HFF-Myc (cell line): ENCODE results near the gene SGF29.
"Not testable (repeated sequence)": the region's sequence is repeated elsewhere in the genome, so short reads cannot be mapped to it uniquely, and the experiment has no call there.

Experiments
- DNase-seq: peaks from one replicate; pipeline ENCODE4 v3.0.0-alpha.2; 2011; ENCODE audit warnings: low read depth; ENCODE audit errors: extremely low read depth
- H3K4me3 ChIP-seq: replicated peaks from 2 replicates; pipeline ENCODE4 v1.5.1; 2011; ENCODE audit warnings: low read depth, mild to moderate bottlenecking, control low read depth, low read length
- CTCF ChIP-seq: IDR thresholded peaks from 2 replicates; pipeline ENCODE4 v1.5.1; 2012; ENCODE audit warnings: mild to moderate bottlenecking, low read depth, low read length, control low read depth; ENCODE audit errors: missing control alignments

The SGF29 gene

DNA sequence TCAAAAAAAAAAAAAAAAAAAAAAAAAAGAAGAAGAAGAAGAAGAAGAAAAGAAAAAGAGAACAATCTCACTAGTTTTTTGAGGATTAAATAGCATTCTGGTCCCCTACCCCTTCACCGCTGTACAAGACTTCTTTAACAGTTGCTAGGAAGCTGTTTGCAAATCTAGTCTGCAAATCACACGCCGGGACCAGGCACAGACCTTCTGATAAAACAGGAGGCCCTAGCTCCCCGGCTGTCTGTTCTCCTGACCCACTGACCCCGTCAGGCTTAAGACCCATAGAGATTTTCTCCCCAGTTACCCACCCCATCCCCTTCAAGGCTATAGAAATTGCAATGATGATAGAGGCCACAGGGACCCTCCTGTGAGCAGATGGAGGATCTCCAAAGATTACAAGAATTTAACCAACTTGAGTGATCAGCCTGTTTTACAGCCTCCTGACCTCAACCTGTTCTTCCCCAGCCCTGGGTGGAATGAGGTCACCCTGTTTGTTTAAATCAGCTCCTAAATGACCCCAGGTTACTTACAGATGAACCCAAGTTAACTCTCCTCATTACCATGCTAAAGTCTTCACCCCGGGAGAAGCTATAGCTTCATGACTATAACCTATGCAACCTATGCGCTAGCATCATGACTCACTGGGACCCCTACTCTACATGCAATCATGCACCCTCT is 67.9 kb downstream of the SGF29 start:
- no peak overlapping the region for H3K4me3 ChIP-seq
- DNase-seq: no peak
- no peak for TF ChIP-seq CTCF

GRCh38 chr16:28622532-28623171 is 68.9 kb downstream of the SGF29 start:
- H3K4me3 ChIP-seq, DNase-seq: not testable (repeated sequence)

- H3K4me3 ChIP-seq: peak overlapping the region; percentile 15; the same call in 1 of the 2 replicates
- no peak for DNase-seq
- no peak for TF ChIP-seq CTCF
These were observed 69.5 kb downstream of the SGF29 start for GRCh38 chr16:28623172-28623711.

DNA sequence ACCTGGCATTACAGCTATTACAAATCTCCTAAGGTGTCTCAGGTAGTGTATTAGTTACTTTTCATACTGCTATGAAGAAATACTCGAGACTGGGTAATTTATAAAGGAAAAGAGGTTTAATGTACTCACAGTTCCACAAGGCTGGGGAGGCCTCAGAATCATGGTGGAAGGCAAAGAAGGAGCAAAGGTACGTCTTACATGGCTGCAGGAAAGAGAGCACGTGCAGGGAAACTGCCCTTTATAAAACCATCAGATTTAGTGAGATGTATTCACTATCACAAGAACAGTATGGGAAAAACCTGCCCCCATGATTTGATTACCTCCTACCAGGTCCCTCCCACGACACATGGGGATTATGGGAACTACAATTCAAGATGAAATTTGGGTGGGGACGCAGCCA is 77.2 kb downstream of the SGF29 start:
- not testable (repeated sequence) for DNase-seq, H3K4me3 ChIP-seq

GRCh38 chr16:28636093-28636823 is 82.5 kb downstream of the SGF29 start:
- DNase-seq, H3K4me3 ChIP-seq: not testable (repeated sequence)

- not testable (repeated sequence) for H3K4me3 ChIP-seq, DNase-seq
These were observed 84.0 kb downstream of the SGF29 start, which contains the start of gene NPIPB8 for GRCh38 chr16:28637765-28638164. TSS of gene NPIPB8 (plus strand) at chr16:28638065. CDS start at chr16:28638361, 296 bp downstream.

- not testable (repeated sequence) for H3K4me3 ChIP-seq, DNase-seq
These were observed 84.6 kb downstream of the SGF29 start for GRCh38 chr16:28638359-28638758.

DNA sequence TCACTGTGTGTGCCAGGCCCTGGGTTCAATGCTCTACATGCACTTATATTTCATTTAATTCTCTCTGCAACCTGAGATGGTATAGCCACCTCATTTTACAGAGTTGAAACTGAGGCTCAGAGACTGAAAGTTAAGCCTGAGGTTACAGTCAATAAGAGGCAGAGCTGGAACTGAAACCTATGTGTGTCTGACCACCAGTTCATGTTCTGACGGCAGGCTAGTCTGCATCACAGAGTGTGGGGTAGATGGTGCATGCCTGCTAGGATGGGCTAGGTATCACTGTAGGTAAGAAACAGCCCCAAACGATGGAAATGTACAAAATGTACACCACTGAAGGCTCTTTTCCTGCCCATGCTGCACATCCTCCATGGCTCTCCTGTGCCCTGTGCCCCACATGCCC is 86.2 kb downstream of the SGF29 start:
- not testable (repeated sequence) for H3K4me3 ChIP-seq

More for the DNA sequence above, 86.2 kb downstream of the SGF29 start:
- not testable (repeated sequence) for DNase-seq
